Mucosa of gallbladder (tissue), 1 donor: ENCODE data around the gene TIMM13. TPM values are rescaled to one million over a fixed set of nuclear protein-coding genes. Genes with fewer than 3 reads are reported as not detected.
A peak's percentile ranks its signal among the peaks of the same experiment; 100 is the strongest.
"Not testable (repeated sequence)": the region's sequence is repeated elsewhere in the genome, so short reads cannot be mapped to it uniquely, and the experiment has no call there.

Experiments used
- DNase-seq: peaks from one replicate; pipeline ENCODE4 v3.0.0-alpha.2; 2020; ENCODE audit warnings: low spot score
- total RNA-seq: library from RNA; stranded (reverse); gene quantifications from one replicate; pipeline ENCODE4 v1.2.1, GENCODE V29; 2021
- donor health status: DM: no; HTN: no; CAD: no.

The TIMM13 gene
- total RNA-seq, 1 donor from 2014 or later, result 76.4 TPM

DNA sequence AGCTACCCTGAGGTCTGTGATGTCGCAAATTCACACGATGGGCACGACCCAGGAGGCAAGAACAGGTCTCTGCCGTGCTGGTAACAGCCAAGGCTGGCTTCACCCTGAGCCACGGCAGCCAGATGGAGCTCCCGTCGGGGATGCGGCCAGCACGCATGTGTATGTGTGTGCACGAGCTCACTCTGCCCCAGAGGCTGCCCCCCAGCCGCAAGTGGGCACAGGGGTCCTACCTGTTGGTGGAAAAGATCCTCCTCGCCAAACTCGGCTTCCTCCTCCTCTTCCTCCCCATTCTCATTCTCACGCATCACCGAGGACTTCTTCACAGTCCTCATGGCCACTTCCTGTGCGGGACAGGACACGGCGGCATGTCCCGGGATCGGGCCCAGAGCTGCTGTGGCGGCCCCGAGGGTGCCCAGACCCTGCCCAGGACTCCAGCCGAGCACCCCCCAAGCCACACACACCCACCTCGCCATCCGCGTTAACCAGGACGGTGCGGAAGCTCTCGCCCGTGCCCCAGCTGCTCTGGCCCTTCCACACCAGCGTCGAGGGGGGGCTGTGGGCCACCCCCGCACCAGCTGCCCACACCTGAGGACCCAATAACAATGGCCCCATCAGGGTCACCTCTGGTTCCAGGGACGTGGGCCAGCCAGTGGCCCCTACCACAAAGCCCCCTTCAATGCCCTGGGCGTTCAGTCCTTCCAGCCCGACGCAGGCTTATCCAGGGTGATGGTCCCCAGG, 4.1 kb upstream of the TIMM13 start:
- no peak for DNase-seq

DNA sequence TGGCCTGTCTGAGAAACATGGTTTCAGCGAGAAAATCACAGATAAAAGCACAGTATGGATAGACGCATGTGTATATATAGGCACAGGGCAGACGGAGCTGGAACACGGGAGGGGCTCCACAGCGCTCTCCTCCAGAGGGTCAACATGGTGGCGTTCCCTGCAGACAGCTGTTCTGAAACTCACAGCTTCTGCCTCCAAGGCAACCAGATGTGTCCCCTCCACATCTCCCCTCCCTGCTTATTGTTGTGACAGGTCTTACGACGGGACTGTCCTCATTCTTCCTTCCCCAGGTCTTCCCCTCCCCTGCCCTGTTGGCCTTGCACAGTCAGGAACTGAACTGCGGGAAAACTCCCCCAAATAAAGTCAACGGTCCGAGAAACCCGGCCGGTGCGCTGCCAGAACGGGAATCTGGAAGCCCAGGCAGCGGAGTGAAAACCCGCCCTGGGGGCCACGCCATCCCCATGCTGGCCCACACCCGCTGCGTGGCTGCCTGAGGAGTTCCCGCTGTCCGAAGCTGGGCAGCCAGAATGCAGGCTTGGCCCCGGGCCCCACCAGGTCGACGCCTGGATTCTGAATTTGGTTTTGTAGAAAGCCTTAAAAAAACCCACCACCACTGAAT, 2.6 kb upstream of the TIMM13 start:
- no peak for DNase-seq

GRCh38 chr19:2428756-2429711, 1.6 kb upstream of the TIMM13 start:
- no peak for DNase-seq

GRCh38 chr19:2428321-2428690, 920 bp upstream of the TIMM13 start:
- no peak for DNase-seq

DNA sequence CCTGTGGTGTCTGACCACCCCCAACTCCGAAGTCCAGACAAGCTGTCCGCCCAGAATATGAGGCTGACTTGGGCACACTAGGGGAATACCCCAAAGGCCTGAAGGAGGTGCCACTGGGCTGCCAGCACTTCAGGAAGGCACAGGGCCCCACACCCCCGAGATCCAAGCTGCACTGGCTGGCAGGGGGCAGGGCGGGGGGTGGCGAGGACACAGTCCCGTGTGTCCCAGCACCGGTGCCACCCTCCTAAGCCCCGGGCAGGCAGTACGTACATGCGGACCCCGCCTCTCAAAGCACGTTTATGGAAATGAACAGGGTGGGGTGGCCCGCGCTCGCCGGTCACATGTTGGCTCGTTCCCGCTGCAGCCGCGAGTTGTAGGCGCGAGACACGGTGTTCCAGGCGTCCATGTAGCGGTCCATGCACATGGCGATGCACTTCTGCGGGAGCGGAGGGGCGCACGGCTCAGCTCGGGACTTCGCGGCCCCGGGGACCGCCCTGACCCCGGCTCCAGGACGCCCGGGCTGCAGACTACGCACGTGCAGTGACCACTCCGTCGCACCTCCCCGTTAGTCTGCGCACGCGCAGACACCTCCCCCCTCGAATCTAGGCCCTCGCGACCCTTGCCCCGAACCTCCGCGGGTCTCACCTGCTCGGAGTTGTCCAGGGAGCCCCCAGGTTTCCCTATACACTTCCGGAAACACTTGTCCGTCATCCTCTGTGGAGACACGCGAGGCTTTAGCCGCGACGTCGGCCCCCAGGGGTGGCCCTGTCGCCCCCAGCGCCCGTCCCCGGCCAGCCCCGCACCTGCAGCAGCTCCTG, 566 bp downstream of the TIMM13 start:
- DNase-seq, result no peak

- no peak for DNase-seq
These were observed 1.5 kb downstream of the TIMM13 start for GRCh38 chr19:2425622-2426581.

DNA sequence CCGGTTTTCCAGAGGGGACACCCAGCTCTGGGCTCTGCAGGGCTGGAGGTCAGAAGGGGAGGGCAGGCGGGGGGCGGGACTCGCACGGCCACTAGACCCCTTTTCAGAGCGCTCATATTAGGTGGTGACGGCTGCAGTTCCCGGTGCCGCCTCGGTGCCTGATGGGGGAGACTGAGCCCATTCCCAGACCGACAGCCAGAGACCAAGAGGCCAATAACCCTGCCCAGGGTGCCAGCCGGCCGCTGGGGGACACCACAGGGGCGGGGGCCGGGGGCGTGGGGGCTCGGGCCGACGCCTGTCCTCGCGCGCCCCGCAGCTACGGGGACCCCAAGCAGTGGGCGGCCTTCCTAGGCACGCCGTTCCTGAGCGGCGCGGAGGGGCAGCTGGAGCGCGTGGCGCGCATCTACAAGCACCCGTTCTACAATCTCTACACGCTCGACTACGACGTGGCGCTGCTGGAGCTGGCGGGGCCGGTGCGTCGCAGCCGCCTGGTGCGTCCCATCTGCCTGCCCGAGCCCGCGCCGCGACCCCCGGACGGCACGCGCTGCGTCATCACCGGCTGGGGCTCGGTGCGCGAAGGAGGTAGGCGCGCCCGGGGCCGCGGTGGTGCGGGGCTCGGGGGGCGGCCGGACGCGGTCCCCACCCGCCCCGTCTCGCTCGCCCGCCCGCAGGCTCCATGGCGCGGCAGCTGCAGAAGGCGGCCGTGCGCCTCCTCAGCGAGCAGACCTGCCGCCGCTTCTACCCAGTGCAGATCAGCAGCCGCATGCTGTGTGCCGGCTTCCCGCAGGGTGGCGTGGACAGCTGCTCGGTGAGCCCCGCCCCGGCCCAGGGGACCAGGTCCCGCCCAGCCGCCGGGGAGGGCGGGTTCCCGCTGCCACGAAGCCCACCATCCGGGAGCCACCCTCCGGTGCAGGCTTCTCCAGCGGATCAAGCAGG, 2.4 kb downstream of the TIMM13 start:
- peak; percentile 32 for DNase-seq

DNA sequence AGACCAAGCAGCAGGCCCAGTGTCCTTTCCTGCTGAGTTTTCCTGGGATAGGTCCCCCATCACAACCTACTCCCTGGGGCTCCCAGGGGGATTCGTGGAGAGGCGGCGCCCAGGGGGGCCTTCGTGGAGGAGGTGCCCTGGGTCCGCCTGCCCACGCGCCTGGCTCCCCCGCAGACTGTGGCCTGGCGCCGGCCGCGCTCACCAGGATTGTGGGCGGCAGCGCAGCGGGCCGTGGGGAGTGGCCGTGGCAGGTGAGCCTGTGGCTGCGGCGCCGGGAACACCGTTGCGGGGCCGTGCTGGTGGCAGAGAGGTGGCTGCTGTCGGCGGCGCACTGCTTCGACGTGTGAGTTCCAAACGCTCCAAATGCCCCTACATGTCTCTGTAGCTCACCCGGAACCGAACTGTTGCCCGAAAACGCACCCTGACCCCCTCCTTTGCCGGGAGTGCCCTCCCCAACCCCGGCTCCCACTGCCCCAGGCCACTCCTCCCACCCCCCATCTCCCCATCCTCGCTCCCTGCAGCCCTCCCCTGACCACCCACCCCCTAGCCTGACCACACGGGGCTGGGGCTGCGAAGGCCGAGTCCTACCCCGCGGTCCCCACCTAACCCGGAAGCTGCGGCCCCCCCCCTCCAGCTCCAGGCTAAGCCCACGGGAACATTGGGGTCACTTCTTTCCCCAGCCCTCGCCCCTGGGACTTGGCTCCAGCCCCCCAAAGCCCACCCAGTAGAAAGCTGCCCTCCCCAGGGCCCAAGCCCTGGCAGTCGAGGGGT, 3.3 kb downstream of the TIMM13 start:
- no peak for DNase-seq

- DNase-seq, result no peak
These were observed 4.1 kb downstream of the TIMM13 start for GRCh38 chr19:2423071-2423914.

DNA sequence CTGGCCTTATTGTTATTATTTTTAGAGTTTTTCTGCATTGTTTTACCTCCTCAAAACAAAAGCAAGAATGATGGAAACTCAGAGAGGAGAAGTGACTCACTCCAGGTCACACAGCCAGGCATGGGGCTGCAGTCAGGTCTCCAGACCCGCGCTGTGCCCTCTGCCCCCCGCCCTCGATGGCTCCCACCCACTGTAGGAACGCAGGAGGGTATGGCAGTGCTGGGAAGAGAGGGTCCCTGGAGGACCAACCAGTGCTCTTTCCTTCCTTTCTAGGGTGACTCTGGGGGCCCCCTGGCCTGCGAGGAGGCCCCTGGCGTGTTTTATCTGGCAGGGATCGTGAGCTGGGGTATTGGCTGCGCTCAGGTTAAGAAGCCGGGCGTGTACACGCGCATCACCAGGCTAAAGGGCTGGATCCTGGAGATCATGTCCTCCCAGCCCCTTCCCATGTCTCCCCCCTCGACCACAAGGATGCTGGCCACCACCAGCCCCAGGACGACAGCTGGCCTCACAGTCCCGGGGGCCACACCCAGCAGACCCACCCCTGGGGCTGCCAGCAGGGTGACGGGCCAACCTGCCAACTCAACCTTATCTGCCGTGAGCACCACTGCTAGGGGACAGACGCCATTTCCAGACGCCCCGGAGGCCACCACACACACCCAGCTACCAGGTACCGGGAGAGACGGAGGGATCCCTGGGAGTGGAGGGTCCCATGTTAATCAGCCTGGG, 5.6 kb downstream of the TIMM13 start:
- DNase-seq, result no peak

GRCh38 chr19:2420490-2420889, 6.9 kb downstream of the TIMM13 start:
- DNase-seq, result no peak

- DNase-seq, result no peak
These were observed 7.6 kb downstream of the TIMM13 start for GRCh38 chr19:2419754-2420153.

- DNase-seq, result no peak
These were observed 9.4 kb downstream of the TIMM13 start for GRCh38 chr19:2417881-2418406.

- DNase-seq, result not testable (repeated sequence)
These were observed 9.9 kb downstream of the TIMM13 start for GRCh38 chr19:2417436-2417835.

DNA sequence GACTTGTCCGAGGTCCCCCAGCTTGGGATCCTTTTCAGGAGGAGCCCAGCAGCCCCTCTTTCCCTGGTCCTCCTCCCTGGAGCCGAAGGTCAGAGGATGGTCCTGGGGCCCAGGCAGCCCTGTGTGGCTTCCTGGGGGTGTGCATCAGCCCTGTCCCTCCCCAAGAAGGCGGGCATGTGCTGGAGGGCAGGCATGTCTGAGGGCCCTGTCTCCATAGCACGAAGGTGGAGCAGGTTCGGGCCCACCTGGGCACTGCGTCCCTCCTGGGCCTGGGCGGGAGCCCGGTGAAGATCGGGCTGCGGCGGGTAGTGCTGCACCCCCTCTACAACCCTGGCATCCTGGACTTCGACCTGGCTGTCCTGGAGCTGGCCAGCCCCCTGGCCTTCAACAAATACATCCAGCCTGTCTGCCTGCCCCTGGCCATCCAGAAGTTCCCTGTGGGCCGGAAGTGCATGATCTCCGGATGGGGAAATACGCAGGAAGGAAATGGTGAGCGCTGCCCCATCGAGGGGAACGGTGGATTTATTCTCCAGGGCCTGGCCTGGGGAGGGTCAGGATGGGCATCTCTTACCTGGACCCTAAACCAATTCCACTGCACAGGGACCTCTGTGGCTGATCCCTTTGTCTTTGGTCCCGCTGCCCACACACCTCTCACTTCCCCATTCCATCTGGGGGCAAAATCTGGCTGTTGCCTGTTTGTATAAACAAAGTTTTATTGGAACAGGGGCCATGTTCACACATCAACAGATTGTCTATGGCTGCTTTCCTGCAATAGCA, 10.9 kb downstream of the TIMM13 start:
- DNase-seq, result no peak

DNA sequence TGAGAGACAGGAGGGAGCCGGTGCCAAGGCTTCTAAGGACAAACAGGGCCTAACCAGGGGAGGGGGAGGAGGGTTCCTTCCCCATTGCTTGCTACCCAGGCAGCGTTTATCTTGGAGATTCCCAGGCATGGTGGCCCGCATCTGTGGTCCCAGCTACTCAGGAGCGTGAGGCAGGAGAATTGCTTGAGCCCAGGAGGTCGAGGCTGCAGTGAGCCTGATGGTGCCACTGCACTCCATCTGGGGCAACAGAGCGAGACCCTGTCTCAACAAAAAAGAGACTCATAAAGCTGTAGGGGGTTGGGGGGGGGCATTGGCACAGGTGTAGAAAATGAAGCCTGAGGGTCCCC, 11.4 kb downstream of the TIMM13 start:
- no peak for DNase-seq
